Breast epithelium (tissue), 3 donors: ENCODE results near the gene IKBIP.

ENCODE experiments used
- POLR2A ChIP-seq: fragments of 450-650 bp; IDR thresholded peaks from one replicate; pipeline ENCODE4 v1.6.1; 2016; ENCODE audit warnings: antibody characterized with exemption, mild to moderate bottlenecking, moderate library complexity
- POLR2AphosphoS5 ChIP-seq, 3 donors: sonication (generic); formaldehyde crosslinking; IDR thresholded peaks; one replicate each; pipeline ENCODE4 v1.6.1; 2017; ENCODE audit warnings: antibody characterized with exemption in 3 of 3
- TF ChIP-seq, protein P1 (sequence below), 3 donors: fragments of 450-650 bp; IDR thresholded peaks; one replicate each; pipeline ENCODE4 v1.5.1; 2016 to 2017; ENCODE audit warnings: antibody characterized with exemption in 3 of 3, mild to moderate bottlenecking in 3 of 3, moderate library complexity in 3 of 3

DNA sequence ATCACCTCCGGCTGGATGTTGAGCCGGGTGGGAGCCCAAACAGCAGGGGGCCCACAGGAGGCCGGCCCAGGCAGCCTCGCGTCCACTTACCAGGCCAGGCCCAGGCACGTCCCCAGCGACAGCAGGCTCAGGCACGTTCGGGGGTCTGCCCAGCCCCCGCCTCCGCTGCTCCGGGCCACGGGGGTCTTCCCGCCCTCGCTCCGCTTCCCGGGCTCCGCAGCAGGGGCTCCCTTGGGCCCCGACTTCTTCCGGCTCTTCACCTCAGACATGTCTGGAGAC is 216 bp downstream of the IKBIP start:
- TF ChIP-seq, protein P1, sequence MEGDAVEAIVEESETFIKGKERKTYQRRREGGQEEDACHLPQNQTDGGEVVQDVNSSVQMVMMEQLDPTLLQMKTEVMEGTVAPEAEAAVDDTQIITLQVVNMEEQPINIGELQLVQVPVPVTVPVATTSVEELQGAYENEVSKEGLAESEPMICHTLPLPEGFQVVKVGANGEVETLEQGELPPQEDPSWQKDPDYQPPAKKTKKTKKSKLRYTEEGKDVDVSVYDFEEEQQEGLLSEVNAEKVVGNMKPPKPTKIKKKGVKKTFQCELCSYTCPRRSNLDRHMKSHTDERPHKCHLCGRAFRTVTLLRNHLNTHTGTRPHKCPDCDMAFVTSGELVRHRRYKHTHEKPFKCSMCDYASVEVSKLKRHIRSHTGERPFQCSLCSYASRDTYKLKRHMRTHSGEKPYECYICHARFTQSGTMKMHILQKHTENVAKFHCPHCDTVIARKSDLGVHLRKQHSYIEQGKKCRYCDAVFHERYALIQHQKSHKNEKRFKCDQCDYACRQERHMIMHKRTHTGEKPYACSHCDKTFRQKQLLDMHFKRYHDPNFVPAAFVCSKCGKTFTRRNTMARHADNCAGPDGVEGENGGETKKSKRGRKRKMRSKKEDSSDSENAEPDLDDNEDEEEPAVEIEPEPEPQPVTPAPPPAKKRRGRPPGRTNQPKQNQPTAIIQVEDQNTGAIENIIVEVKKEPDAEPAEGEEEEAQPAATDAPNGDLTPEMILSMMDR (IDR thresholded peaks at IDR 0.05), result no peak
- no peak for TF ChIP-seq POLR2AphosphoS5 (IDR thresholded peaks at IDR 0.05)
- TF ChIP-seq POLR2A, result no peak
